H1 (cell line): Measurements from ENCODE around the gene DACT3. TPM values are rescaled to one million over a fixed set of nuclear protein-coding genes. Genes with fewer than 3 reads are reported as not detected.

Experiments
- CTCF ChIA-PET: fragments of 300-600 bp; sonication (Branson Sonifier 250); formaldehyde crosslinking; loops from one replicate; lab custom pipeline; 2021; ENCODE audit not compliant: partially characterized antibody; lab: Charles Lee
- POLR2A ChIA-PET: fragments of 300-600 bp; sonication (Branson Sonifier 250); formaldehyde crosslinking; loops from one replicate; lab custom pipeline; 2021; ENCODE audit warnings: inconsistent platforms; ENCODE audit not compliant: partially characterized antibody; lab: Charles Lee
- DNase-seq, 2 experiments: peaks; one replicate each; pipeline versions ENCODE4 v3.0.0 to v3.0.0-alpha.2; 2010 to 2022; ENCODE audit warnings: low spot score in 2 of 2, low read depth in 1 of 2, mixed read lengths in 1 of 2
- FAIRE-seq: peaks from 2 replicates; lab custom pipeline; 2011; peaks lifted over from hg19 to GRCh38; lab: Jason Lieb, UNC
- H2AFZ ChIP-seq: 2 replicates; pipeline ENCODE4 v1.8.1; 2012; ENCODE audit warnings: low read length, inconsistent platforms
- H2AK5ac ChIP-seq: 2 replicates; pipeline ENCODE4 v1.6.1; 2013; ENCODE audit warnings: low read depth, low read length
- H2BK120ac ChIP-seq: replicated peaks from 2 replicates; pipeline ENCODE3; 2013; ENCODE audit warnings: low read depth, low read length, inconsistent platforms
- H2BK12ac ChIP-seq: 2 replicates; pipeline ENCODE4 v1.6.1; 2013; ENCODE audit warnings: low read depth, low read length
- H2BK15ac ChIP-seq: 2 replicates; pipeline ENCODE4 v1.6.1; 2013; ENCODE audit warnings: low read length
- H2BK20ac ChIP-seq: 2 replicates; pipeline ENCODE4 v1.6.1; 2013; ENCODE audit warnings: low read length
- H2BK5ac ChIP-seq: 2 replicates; pipeline ENCODE4 v1.6.1; 2013; ENCODE audit warnings: low read depth, low read length
- H3K14ac ChIP-seq: 2 replicates; pipeline ENCODE4 v1.6.1; 2013; ENCODE audit warnings: inconsistent platforms; ENCODE audit not compliant: insufficient read length
- H3K18ac ChIP-seq: 2 replicates; pipeline ENCODE4 v1.6.1; 2013; ENCODE audit warnings: low read length; ENCODE audit errors: extremely low read depth
- H3K23ac ChIP-seq: 2 replicates; pipeline ENCODE4 v1.6.1; 2013; ENCODE audit warnings: inconsistent platforms; ENCODE audit not compliant: insufficient read length
- H3K23me2 ChIP-seq: 2 replicates; pipeline ENCODE4 v1.6.1; 2013; ENCODE audit warnings: low read depth, low read length
- H3K27ac ChIP-seq: 2 replicates; pipeline ENCODE4 v1.6.1; 2011; ENCODE audit warnings: low read depth, low read length, inconsistent platforms
- H3K27me3 ChIP-seq, 4 experiments: replicated peaks in 1 of 4; 1 replicate in 1 of 4; 2 replicates in 3 of 4; pipeline versions ENCODE4 v1.6.1 to v1.8.1; 2011 to 2013; ENCODE audit warnings: low read length in 3 of 4, mild to moderate bottlenecking in 3 of 4, inconsistent platforms in 2 of 4, mixed read lengths in 2 of 4, moderate library complexity in 1 of 4; ENCODE audit not compliant: control insufficient read depth in 3 of 4, insufficient read depth in 3 of 4; ENCODE audit errors: extremely low read depth in 1 of 4
- H3K36me3 ChIP-seq, 4 experiments: 2 replicates each; pipeline versions ENCODE4 v1.6.1 to v1.8.1; 2011 to 2013; ENCODE audit warnings: mild to moderate bottlenecking in 4 of 4, low read length in 3 of 4, moderate library complexity in 2 of 4, control low read depth in 1 of 4, inconsistent platforms in 1 of 4; ENCODE audit not compliant: insufficient read depth in 4 of 4, control insufficient read depth in 2 of 4
- H3K4ac ChIP-seq: replicated peaks from 2 replicates; pipeline ENCODE3; 2013; ENCODE audit warnings: low read length, low read depth, mixed read lengths, inconsistent platforms; ENCODE audit not compliant: insufficient read length
- H3K4me1 ChIP-seq, 4 experiments: replicated peaks in 1 of 4; 1 replicate in 1 of 4; 2 replicates in 3 of 4; pipeline versions ENCODE4 v1.6.1 to v1.8.1; 2011 to 2013; ENCODE audit warnings: low read length in 3 of 4, inconsistent platforms in 2 of 4, mixed read lengths in 1 of 4; ENCODE audit not compliant: insufficient read depth in 4 of 4, control insufficient read depth in 3 of 4
- H3K4me2 ChIP-seq, 2 experiments: 2 replicates each; pipeline versions ENCODE4 v1.6.1 to v1.8.1; 2011 to 2013; ENCODE audit warnings: low read depth in 2 of 2, low read length in 2 of 2, control low read depth in 1 of 2, inconsistent platforms in 1 of 2, mild to moderate bottlenecking in 1 of 2; ENCODE audit not compliant: insufficient read depth in 1 of 2
- H3K4me3 ChIP-seq, 4 experiments: fragments of 200-600, 300-600 bp in 1 of 4; sonication (generic), shearing (Covaris generic), sonication (Bioruptor Twin) in 1 of 4; 2 replicates each; pipeline versions ENCODE4 v1.5.1 to v1.8.1; 2011 to 2016; ENCODE audit warnings: low read length in 4 of 4, low read depth in 3 of 4, control low read depth in 2 of 4, inconsistent platforms in 2 of 4, mild to moderate bottlenecking in 2 of 4, mixed read lengths in 1 of 4, moderate library complexity in 1 of 4; ENCODE audit not compliant: insufficient read depth in 2 of 4; ENCODE audit errors: extremely low read depth in 1 of 4
- H3K56ac ChIP-seq: replicated peaks from 2 replicates; pipeline ENCODE3; 2013; ENCODE audit warnings: low read depth, mild to moderate bottlenecking, mixed read lengths, low read length, inconsistent platforms; ENCODE audit not compliant: insufficient read length
- H3K79me1 ChIP-seq: 2 replicates; pipeline ENCODE4 v1.6.1; 2013; ENCODE audit warnings: low read depth, low read length, control low read depth
- H3K79me2 ChIP-seq, 2 experiments: 2 replicates each; pipeline versions ENCODE4 v1.6.1 to v1.8.1; 2012 to 2013; ENCODE audit warnings: low read length in 2 of 2, mild to moderate bottlenecking in 2 of 2, inconsistent platforms in 1 of 2; ENCODE audit not compliant: insufficient read depth in 2 of 2, control insufficient read depth in 1 of 2
- H3K9ac ChIP-seq, 4 experiments: replicated peaks in 1 of 4; 1 replicate in 1 of 4; 2 replicates in 3 of 4; pipeline versions ENCODE4 v1.6.1 to v1.8.1; 2011 to 2013; ENCODE audit warnings: low read depth in 3 of 4, low read length in 3 of 4, control low read depth in 2 of 4, mild to moderate bottlenecking in 2 of 4, moderate library complexity in 2 of 4, inconsistent platforms in 1 of 4; ENCODE audit errors: extremely low read depth in 1 of 4
- H3K9me3 ChIP-seq, 2 experiments: 2 replicates each; pipeline versions ENCODE4 v1.6.1 to v1.8.1; 2012 to 2013; ENCODE audit warnings: mild to moderate bottlenecking in 2 of 2, moderate library complexity in 2 of 2, control low read depth in 1 of 2, inconsistent platforms in 1 of 2, low read depth in 1 of 2, low read length in 1 of 2, mixed read lengths in 1 of 2; ENCODE audit not compliant: insufficient read depth in 2 of 2
- H4K20me1 ChIP-seq, 2 experiments: replicated peaks in 1 of 2; 2 replicates each; pipeline versions ENCODE3 to v1.8.1; 2011 to 2013; ENCODE audit warnings: inconsistent platforms in 2 of 2, low read length in 2 of 2, mild to moderate bottlenecking in 1 of 2; ENCODE audit not compliant: insufficient read depth in 2 of 2, control insufficient read depth in 1 of 2
- H4K5ac ChIP-seq: 2 replicates; pipeline ENCODE4 v1.6.1; 2013; ENCODE audit warnings: low read length, low read depth, mixed read lengths, inconsistent platforms; ENCODE audit not compliant: insufficient read length
- H4K8ac ChIP-seq: 2 replicates; pipeline ENCODE4 v1.8.0; 2013; ENCODE audit warnings: mild to moderate bottlenecking, moderate library complexity, low read length, inconsistent platforms; ENCODE audit not compliant: insufficient read depth; ENCODE audit errors: extremely low read depth
- H4K91ac ChIP-seq: replicated peaks from 2 replicates; pipeline ENCODE3; 2013; ENCODE audit warnings: low read length, mixed read lengths, inconsistent platforms; ENCODE audit not compliant: insufficient read length
- HDAC2 ChIP-seq, 2 experiments: fragments of 300-600 bp in 1 of 2; sonication (generic) in 1 of 2; IDR thresholded peaks; 2 replicates each; pipeline ENCODE4 v1.6.1; 2011 to 2012; ENCODE audit warnings: low read depth in 2 of 2, low read length in 2 of 2, mild to moderate bottlenecking in 2 of 2, moderate library complexity in 2 of 2, borderline replicate concordance in 1 of 2, inconsistent platforms in 1 of 2
- SUZ12 ChIP-seq: fragments of 200-600 bp; sonication (generic); IDR thresholded peaks from 2 replicates; pipeline ENCODE4 v1.6.1; 2012; ENCODE audit warnings: mild to moderate bottlenecking, inconsistent platforms, low read length, moderate library complexity, mixed read lengths
- TBP ChIP-seq: IDR thresholded peaks from 2 replicates; pipeline ENCODE4 v1.6.1; 2011; ENCODE audit warnings: low read depth, low read length, improper control_type of control experiment
- USF2 ChIP-seq: IDR thresholded peaks from 2 replicates; pipeline ENCODE4 v1.6.1; 2011; ENCODE audit warnings: low read length, improper control_type of control experiment
- WGBS, 2 experiments: shearing (Covaris generic) in 1 of 2; methylation state at CpG; one replicate each; pipeline versions ENCODE4 v1.1.6 to v1.1.7; 2013 to 2015; ENCODE audit warnings: low lambda C conversion rate in 2 of 2, mixed read lengths in 2 of 2, inconsistent platforms in 1 of 2, low coverage in 1 of 2, missing lambda C conversion rate in 1 of 2; ENCODE audit not compliant: insufficient replicate concordance in 2 of 2, insufficient coverage in 1 of 2, insufficient read length in 1 of 2; ENCODE audit errors: extremely low coverage in 1 of 2, missing lambda C conversion rate in 1 of 2; 5-methylcytosine and 5-hydroxymethylcytosine counted together
- polyA plus RNA-seq, 7 experiments: library from polyadenylated mRNA; depleted of rRNA in 3 of 7; stranded (reverse) in 5 of 7; unstranded in 2 of 7; fragments of >200 nt in 5 of 7; fragments of 200-250 nt in 2 of 7; gene quantifications; 1 replicate in 5 of 7; 2 replicates in 1 of 7; 4 replicates in 1 of 7; pipeline versions ENCODE4 v1.2.1 to v1.2.3, GENCODE V29; 2011 to 2013; ENCODE audit warnings: missing spikeins in 2 of 7, mixed read lengths in 2 of 7
- total RNA-seq: library from RNA; stranded (reverse); fragmentation: NEBNext Ultra II Directional; extraction: Animal tissue kit (Norgen Biotek cat#: 25700); gene quantifications from 2 replicates; pipeline ENCODE4 v1.2.1, GENCODE V29; 2021

Gene DACT3
- total and polyA plus RNA-seq, 2 of the 8 experiments (the other 6 are each of a cell fraction or from before 2014, with no cell fraction given): 1.8 to 2.0 TPM

GRCh38 chr19:46689358-46689757 is 28.4 kb upstream of the DACT3 start:
- H3K18ac ChIP-seq: no peak overlapping the region
- H3K27ac ChIP-seq: no peak overlapping the region
- H3K79me1 ChIP-seq: no peaks in the 10 kb centered on the region
- no peak overlapping the region for H3K4ac ChIP-seq
- H2BK120ac ChIP-seq: no peak overlapping the region
- H3K14ac ChIP-seq: no peak overlapping the region
- no peak for FAIRE-seq
- H2BK15ac ChIP-seq: no peak overlapping the region
- H3K27me3 ChIP-seq: no peaks in the 10 kb centered on the region
- H3K56ac ChIP-seq: no peak overlapping the region
- no peak for DNase-seq
- H3K4me3 ChIP-seq: no peak overlapping the region
- H3K9ac ChIP-seq: no peak overlapping the region
- H4K20me1 ChIP-seq: peaks cover 4% of the 10 kb centered on the region in 2 experiments
- no peak overlapping the region for H2AK5ac ChIP-seq
- H2BK12ac ChIP-seq: no peak overlapping the region
- H3K4me2 ChIP-seq: no peak overlapping the region
- H2AFZ ChIP-seq: no peak overlapping the region
- H3K36me3 ChIP-seq: peaks cover 36 to 86% (median 64%) of the 10 kb centered on the region in 4 experiments
- H3K9me3 ChIP-seq: no peaks in the 10 kb centered on the region
- TF ChIP-seq HDAC2 (IDR thresholded peaks at IDR 0.05; ENCODE audit: borderline replicate concordance in 1 of 2, low read depth in 2 of 2, low read length in 2 of 2) (no peak), TBP (no peak), USF2 (no peak), SUZ12 (no peak)
- no peak overlapping the region for H4K8ac ChIP-seq
- ChIA-PET CTCF (interaction anchor here (0.8 to 2.3 kb wide), 3 partner anchors 15 to 39 kb away, joined by 3 to 9 read pairs (median 4); no protein-coding TSS in a partner anchor), POLR2A (interaction anchor here (2.4 kb wide), 1 partner anchor 12 kb away, joined by 6 read pairs; no protein-coding TSS in a partner anchor)
- H2BK5ac ChIP-seq: no peak overlapping the region
- no peak overlapping the region for H3K23ac ChIP-seq
- H4K91ac ChIP-seq: no peak overlapping the region
- no peaks in the 10 kb centered on the region for H3K79me2 ChIP-seq
- H3K4me1 ChIP-seq: no peaks in the 10 kb centered on the region
- H4K5ac ChIP-seq: no peak overlapping the region
- no peak overlapping the region for H2BK20ac ChIP-seq
- WGBS, 2 experiments: 94% methylated on average over 14 of the region's 14 CpGs; no CpG with 5 or more reads in 1 of the 2 experiments
- H3K23me2 ChIP-seq: no peaks in the 10 kb centered on the region
